HG02885 (cell line): ENCODE measurements around the gene CHGA.

ENCODE experiments used
- ATAC-seq: cut with Tn5 transposase; IDR thresholded peaks from one replicate; pipeline ENCODE4 v1.9.1; 2021; ENCODE audit warnings: mild to moderate bottlenecking; ENCODE audit not compliant: unreplicated experiment, poor library complexity

CHGA gene

GRCh38 chr14:92929689-92930608, 7.0 kb downstream of the CHGA start:
- ATAC-seq: no peak

GRCh38 chr14:92930737-92931602, 8.0 kb downstream of the CHGA start:
- ATAC-seq: no peak

GRCh38 chr14:92931681-92932447, 8.9 kb downstream of the CHGA start:
- no peak for ATAC-seq

GRCh38 chr14:92932448-92933395, 9.8 kb downstream of the CHGA start:
- ATAC-seq: no peak

- no peak for ATAC-seq
These were observed 10.5 kb downstream of the CHGA start for GRCh38 chr14:92933481-92933880.

GRCh38 chr14:92934196-92935085, 11.5 kb downstream of the CHGA start:
- ATAC-seq: no peak

- no peak for ATAC-seq
These were observed 12.5 kb downstream of the CHGA start for GRCh38 chr14:92935446-92935845.

- no peak for ATAC-seq
These were observed 13.1 kb downstream of the CHGA start for GRCh38 chr14:92936085-92936484.

GRCh38 chr14:92937051-92937937, 14.3 kb downstream of the CHGA start:
- ATAC-seq: no peak

GRCh38 chr14:92938235-92938875, 15.4 kb downstream of the CHGA start:
- ATAC-seq: no peak

GRCh38 chr14:92938890-92939671, 16.1 kb downstream of the CHGA start:
- ATAC-seq: no peak

GRCh38 chr14:92939699-92940098, 16.7 kb downstream of the CHGA start:
- ATAC-seq: no peak

GRCh38 chr14:92940543-92940942, 17.6 kb downstream of the CHGA start:
- no peak for ATAC-seq

GRCh38 chr14:92941531-92941930, 18.6 kb downstream of the CHGA start:
- ATAC-seq: no peak

GRCh38 chr14:92942136-92942535, 19.2 kb downstream of the CHGA start:
- ATAC-seq: no peak

GRCh38 chr14:92942576-92942975, 19.6 kb downstream of the CHGA start:
- no peak for ATAC-seq
